HG02763 (cell line): Measurements from ENCODE around the gene PBXIP1.
A peak's percentile ranks its signal among the peaks of the same experiment; 100 is the strongest.
"Not testable (repeated sequence)": the region's sequence is repeated elsewhere in the genome, so short reads cannot be mapped to it uniquely, and the experiment has no call there.

Experiments
- ATAC-seq: cut with Tn5 transposase; IDR thresholded peaks from one replicate; pipeline ENCODE4 v1.9.1; 2021; ENCODE audit warnings: mild to moderate bottlenecking, moderate library complexity; ENCODE audit not compliant: unreplicated experiment

Gene PBXIP1

GRCh38 chr1:154938604-154939399, 17.1 kb downstream of the PBXIP1 start:
- ATAC-seq, result no peak

- ATAC-seq, result no peak
Observed at GRCh38 chr1:154937988-154938386, 17.9 kb downstream of the PBXIP1 start.

DNA sequence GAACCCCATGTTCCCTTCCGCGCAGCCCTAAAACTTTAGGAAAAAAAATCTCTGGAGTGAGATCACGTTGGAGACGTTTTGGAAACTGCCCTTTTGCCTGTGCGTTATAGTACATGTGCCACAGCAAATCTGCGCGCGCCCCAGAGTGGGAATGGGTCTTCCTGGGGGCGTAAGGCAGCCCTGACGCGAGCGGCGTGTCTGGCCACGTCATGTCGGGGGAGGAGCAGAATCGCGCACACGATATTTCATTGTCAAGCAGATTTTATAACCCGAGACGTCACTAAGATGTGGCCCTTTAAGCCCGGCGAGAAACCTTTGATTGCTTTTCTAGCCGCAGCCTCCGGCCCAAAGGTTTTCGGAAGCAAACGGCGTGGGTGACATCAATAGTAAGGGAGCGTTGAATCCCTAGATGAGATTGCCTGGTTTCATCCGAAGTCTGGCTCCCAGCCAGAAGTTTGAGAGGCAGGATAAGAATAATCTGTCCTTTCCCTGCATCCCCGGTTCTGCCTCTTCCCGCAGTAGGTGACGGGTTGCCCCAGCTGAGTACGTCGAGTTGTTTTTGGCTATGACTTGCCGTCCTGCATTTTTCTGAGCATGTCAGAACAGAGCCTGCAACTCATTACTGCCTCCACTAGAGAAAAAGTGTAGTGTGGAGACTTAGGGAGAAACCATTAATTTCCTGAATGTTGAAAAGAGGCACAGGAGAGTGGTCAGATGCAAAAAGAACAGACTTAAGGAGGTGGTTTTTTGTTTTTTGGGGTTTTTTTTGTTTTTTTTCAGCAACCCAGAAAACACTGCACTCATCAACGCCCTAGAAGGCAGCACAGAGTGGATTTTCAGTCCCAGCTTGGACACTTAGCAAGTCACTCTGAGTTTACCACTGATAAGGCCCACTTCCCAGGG, 18.6 kb downstream of the PBXIP1 start:
- peak; percentile 56 for ATAC-seq

GRCh38 chr1:154936555-154937084, 19.3 kb downstream of the PBXIP1 start, which contains the start of gene PMVK:
Gene PMVK, minus strand, starts transcription at chr1:154936719. Its CDS starts 34 bp downstream, at chr1:154936685.
- ATAC-seq, result peak; percentile 67

DNA sequence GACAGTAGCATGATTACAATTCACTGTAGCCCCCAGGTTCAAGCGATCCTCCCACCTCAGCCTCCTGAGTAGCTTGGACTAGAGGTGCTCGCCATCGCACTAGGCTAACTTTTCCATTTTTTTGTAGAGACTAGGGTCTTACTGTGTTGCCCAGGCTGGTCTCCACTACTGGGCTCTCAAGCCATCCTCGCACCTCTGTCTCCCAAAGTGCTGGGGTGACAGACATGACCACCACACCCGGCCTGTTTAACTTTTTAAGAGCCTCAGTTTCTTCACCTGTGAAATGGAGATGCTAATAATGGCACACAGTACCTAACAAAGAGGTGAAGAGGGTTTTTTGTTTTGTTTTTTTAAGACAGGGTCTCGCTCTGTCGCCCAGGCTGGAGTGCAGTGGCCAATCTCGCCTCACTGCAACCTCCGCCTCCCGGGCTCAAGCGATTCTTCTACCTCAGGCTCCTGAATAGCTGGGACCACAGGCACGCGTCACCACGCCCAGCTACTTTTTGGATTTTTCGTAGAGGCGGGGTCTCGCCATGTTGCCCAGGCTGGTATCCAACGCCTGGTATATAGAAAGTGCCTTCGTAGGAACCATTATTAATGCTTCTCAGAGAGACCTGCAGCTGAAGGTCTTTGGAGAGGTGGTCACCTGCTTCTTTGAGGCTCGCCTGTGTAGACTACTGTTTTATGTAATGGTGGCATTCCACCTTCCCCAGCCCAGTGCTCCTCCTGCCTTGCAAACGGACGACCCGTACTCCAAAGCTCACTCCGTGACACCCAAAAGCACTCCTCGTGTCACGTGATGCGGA, 19.9 kb downstream of the PBXIP1 start:
- no peak for ATAC-seq

- no peak for ATAC-seq
Observed at GRCh38 chr1:154934358-154934948, 21.4 kb downstream of the PBXIP1 start.

GRCh38 chr1:154931940-154932487, 23.9 kb downstream of the PBXIP1 start:
- ATAC-seq, result no peak

DNA sequence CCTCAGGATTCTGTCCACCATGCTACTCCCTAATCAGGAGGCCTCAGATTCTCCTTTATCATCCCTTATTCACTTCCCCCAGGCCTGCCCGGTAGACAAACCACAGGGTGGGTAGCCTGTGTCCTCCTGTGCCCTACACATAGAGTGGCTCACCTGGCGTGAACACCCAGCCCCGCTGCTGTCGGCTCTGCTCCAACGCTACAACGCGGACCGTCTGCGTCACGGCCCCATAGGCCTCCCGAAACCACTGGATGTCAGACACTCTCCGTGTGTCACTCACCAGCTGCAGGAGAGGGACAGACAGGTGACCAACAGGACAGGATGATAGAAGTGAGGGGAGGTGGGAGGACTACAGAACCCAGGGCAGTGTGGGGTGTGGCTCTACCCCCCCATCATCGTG, 29.7 kb downstream of the PBXIP1 start:
- ATAC-seq, result no peak

GRCh38 chr1:154925335-154926170, 30.3 kb downstream of the PBXIP1 start:
- ATAC-seq, result no peak

DNA sequence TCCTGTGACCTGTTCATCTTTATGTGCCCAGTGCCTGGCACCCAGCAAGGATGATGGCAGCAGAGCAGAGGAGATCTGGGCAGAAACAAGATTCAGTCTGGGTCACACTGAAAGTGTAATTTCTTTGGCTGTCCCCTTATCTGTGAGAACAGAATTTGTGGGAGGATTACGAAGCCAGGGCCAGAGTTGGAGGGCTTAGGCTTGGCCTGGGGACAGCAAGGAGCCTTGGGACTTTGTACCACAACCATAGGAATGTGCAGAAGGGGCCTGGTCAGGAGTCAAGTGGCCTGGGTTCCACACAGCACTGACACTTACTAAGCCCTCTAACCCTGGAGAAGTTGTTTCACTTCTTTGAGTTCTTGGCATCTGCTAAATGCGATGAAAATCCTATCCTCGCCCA, 32.2 kb downstream of the PBXIP1 start:
- ATAC-seq, result no peak

DNA sequence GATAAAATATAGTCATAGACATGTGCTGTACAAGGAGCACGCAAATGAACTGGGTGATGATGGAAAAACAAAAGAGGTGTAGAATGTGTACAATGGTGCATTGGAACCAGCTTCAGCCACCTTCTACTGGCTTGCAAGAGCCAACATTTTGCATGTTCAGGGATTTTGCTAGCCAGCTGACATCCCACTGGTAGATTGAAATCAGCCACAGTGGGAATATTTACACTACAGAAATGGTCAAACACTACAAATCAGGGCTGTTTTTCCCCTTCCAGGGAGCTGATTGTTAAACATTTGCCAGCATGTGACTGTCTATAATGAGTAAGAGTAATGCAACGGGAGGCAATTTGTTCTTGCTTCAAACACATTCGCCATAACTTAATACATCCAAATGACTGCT, 42.6 kb downstream of the PBXIP1 start:
- no peak for ATAC-seq

- ATAC-seq, result no peak
Observed at GRCh38 chr1:154912755-154913154, 43.1 kb downstream of the PBXIP1 start.

GRCh38 chr1:154911691-154912550, 44.0 kb downstream of the PBXIP1 start:
- no peak for ATAC-seq

- no peak for ATAC-seq
Observed at GRCh38 chr1:154910851-154911250, 45.0 kb downstream of the PBXIP1 start.

- no peak for ATAC-seq
Observed at GRCh38 chr1:154908937-154909336, 47.0 kb downstream of the PBXIP1 start.

- not testable (repeated sequence) for ATAC-seq
Observed at GRCh38 chr1:154908129-154908528, 47.8 kb downstream of the PBXIP1 start.

DNA sequence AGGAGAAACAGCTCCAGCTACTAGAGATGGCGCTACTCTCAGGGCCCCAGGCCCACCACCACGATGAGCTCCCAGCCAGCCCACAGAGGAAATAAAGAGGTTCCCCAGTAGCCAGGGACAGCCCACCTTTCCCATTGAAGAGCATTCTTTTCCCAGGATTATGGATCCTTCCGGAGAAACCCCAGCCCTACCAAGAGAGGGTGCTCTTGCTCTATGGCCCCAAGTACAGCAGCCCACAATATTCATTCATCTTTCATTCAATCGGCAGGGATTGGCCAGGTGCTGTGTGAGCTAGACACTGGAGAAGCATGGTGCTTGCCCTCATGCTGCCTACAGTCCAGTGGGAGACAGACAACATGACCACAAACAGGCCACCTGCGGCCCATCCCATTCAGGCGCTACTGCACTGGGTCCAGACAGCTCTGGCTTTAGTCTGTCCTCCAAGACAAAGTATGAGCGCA, 49.2 kb downstream of the PBXIP1 start:
- no peak for ATAC-seq

DNA sequence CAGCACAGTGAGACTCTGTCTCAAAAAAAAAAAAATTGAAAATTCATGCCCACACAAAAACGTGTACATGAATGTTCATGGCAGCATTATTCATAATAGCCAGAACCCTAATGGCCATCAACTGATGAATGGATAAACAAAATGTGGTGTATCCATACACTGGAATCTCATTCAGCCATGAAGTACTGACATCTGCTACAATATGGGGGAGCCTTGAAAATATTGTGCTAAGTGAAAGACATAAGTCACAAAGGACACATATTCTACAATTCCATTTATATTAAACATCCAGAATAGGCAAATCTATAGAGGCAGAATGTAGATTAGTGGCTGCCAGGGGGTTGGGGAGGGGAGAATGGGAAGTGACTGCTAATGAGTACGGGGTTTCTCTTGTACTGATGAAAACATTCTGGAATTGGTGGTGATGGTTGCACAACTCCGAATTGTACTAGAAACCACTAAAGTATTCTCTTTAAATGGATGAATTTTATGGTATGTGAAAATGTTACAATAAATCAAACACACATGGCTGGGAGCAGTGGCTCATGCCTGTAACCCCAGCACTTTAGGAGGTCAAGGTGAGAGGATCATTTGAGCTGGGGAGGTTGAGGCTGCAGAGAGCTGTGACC, 52.8 kb downstream of the PBXIP1 start:
- no peak for ATAC-seq
